Naive thymus-derived CD4-positive, alpha-beta T cell (primary cell): ENCODE data around the gene NSMF. TPM values are rescaled to one million over a fixed set of nuclear protein-coding genes. Genes with fewer than 3 reads are reported as not detected.

Source experiments
- ATAC-seq: fragments of 150-1000 bp; cut with Tn5 transposase; 2 replicates; pipeline ENCODE4 v1.10.0; 2021; ENCODE audit warnings: mild to moderate bottlenecking, moderate library complexity
- CTCF ChIA-PET: fragments of 350-600 bp; sonication (Branson Sonifier 250); formaldehyde crosslinking; loops from one replicate; lab custom pipeline; 2021; ENCODE audit warnings: antibody characterized with exemption; lab: Charles Lee
- POLR2A ChIA-PET: fragments of 350-600 bp; sonication (Branson Sonifier 250); formaldehyde crosslinking; loops from one replicate; lab custom pipeline; 2021; ENCODE audit warnings: antibody characterized with exemption, inconsistent platforms; lab: Charles Lee
- DNase-seq, 9 donors: peaks; one replicate each; pipeline versions ENCODE4 v3.0.0 to v3.0.0-alpha.2; 2020 to 2022; ENCODE audit warnings: mixed read lengths in 1 of 9
- H3K27ac ChIP-seq: one replicate; pipeline ENCODE4 v1.7.0; 2013; ENCODE audit warnings: mild to moderate bottlenecking, low read depth, low read length, moderate library complexity
- H3K27me3 ChIP-seq, 2 donors: one replicate each; pipeline ENCODE4 v1.7.0; 2013; ENCODE audit warnings: low read length in 2 of 2, mild to moderate bottlenecking in 2 of 2, moderate library complexity in 2 of 2; ENCODE audit not compliant: control insufficient read depth in 2 of 2, insufficient read depth in 2 of 2
- H3K36me3 ChIP-seq, 3 experiments: 1 replicate in 2 of 3; 2 replicates in 1 of 3; pipeline ENCODE4 v1.7.0; 2013; ENCODE audit warnings: low read length in 3 of 3, mild to moderate bottlenecking in 3 of 3, moderate library complexity in 1 of 3; ENCODE audit not compliant: insufficient read depth in 3 of 3, control insufficient read depth in 2 of 3
- H3K4me1 ChIP-seq, 2 donors: one replicate each; pipeline ENCODE4 v1.7.0; 2013; ENCODE audit warnings: low read length in 2 of 2, mild to moderate bottlenecking in 2 of 2, moderate library complexity in 1 of 2; ENCODE audit not compliant: control insufficient read depth in 2 of 2, insufficient read depth in 2 of 2
- H3K4me3 ChIP-seq: 2 replicates; pipeline ENCODE4 v1.7.0; 2013; ENCODE audit warnings: mild to moderate bottlenecking, low read length
- H3K9me3 ChIP-seq, 3 experiments: 1 replicate in 2 of 3; 2 replicates in 1 of 3; pipeline ENCODE4 v1.7.0; 2013; ENCODE audit warnings: low read length in 3 of 3; ENCODE audit not compliant: control insufficient read depth in 2 of 3
- H3K27ac Mint-ChIP-seq, 9 donors: one replicate each; pipeline ENCODE4 v1.8.0; 2020 to 2022; ENCODE audit warnings: mixed read lengths in 9 of 9, mild to moderate bottlenecking in 8 of 9, moderate library complexity in 5 of 9, inconsistent platforms in 2 of 9
- H3K27me3 Mint-ChIP-seq, 5 donors: one replicate each; pipeline ENCODE4 v1.8.0; 2021 to 2022; ENCODE audit warnings: mixed read lengths in 5 of 5, mild to moderate bottlenecking in 1 of 5
- H3K36me3 Mint-ChIP-seq, 5 donors: one replicate each; pipeline ENCODE4 v1.8.0; 2020 to 2022; ENCODE audit warnings: mixed read lengths in 5 of 5, mild to moderate bottlenecking in 3 of 5, inconsistent platforms in 1 of 5
- H3K4me1 Mint-ChIP-seq, 7 donors: one replicate each; pipeline ENCODE4 v1.8.0; 2020 to 2022; ENCODE audit warnings: mixed read lengths in 7 of 7, mild to moderate bottlenecking in 3 of 7, inconsistent platforms in 1 of 7
- H3K4me3 Mint-ChIP-seq, 10 donors: one replicate each; pipeline ENCODE4 v1.8.0; 2020 to 2022; ENCODE audit warnings: mild to moderate bottlenecking in 10 of 10, mixed read lengths in 10 of 10, moderate library complexity in 6 of 10, inconsistent platforms in 2 of 10
- H3K9me3 Mint-ChIP-seq, 11 donors: one replicate each; pipeline ENCODE4 v1.8.0; 2020 to 2022; ENCODE audit warnings: mixed read lengths in 11 of 11, mild to moderate bottlenecking in 4 of 11, inconsistent platforms in 1 of 11, moderate library complexity in 1 of 11
- intact Hi-C, 2 donors: fragments of 100-400 bp; cut with micrococcal nuclease; formaldehyde crosslinking; loops; one replicate each; pipeline ENCODE4 v1.15.1; 2023
- polyA plus RNA-seq, 2 donors: library from polyadenylated mRNA; unstranded; fragments of 300-500 nt; fragmentation: Illumina TruSeq; gene quantifications; one replicate each; pipeline ENCODE4 v1.2.3, GENCODE V29; 2021
- total RNA-seq, 6 experiments: library from RNA in 5 of 6; stranded (reverse) in 5 of 6; gene quantifications; 1 replicate in 5 of 6; 2 replicates in 1 of 6; pipeline ENCODE4 v1.2.3 and lab custom pipeline; 2021 to 2026

NSMF gene
- total and polyA plus RNA-seq, 7 experiments from 2014 or later: 10.9 to 92.0 (median 29.0) TPM

DNA sequence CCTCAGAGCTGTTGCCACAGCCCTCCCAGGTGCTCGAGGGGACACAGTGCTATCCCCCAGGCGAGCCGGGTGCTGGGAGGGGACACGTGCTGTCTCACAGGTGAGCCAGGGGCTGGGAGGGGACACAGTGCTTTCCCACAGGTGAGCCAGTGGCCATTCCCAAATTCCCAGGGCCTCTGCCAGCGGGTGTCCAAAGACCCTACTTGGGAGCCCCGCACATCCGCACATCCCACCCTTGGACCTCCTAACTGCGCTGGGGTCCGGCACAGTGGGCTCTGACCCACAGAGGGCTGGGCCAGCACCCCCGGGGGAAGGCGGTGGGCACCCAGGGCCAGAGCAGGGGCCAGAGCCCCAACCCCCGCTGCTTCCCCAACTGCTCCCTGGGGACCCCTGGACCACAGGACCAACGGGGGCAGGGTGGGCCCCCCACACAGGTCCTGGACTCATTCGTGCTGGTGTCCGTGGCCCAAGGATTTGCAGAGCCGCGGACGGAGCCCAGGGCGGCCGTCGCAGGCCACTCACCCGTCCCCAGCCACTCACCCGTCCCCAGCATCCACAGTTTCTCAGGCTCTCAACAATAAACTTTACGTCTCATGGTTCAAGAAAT lies 54.1 kb downstream of the NSMF start:
- ChIA-PET POLR2A (no interaction called here), CTCF (no interaction called here)
- H3K36me3 ChIP-seq: no peaks in the 10 kb centered on the region
- Mint-ChIP-seq H3K9me3 (no peaks in the 10 kb centered on the region), H3K27ac (no peak overlapping the region), H3K27me3 (peaks cover 0 to 4% (median 0%) of the 10 kb centered on the region in 5 donors), H3K4me3 (peak overlapping the region in 1 of 10 donors; percentile 76), H3K4me1 (peaks cover 0 to 13% (median 6%) of the 10 kb centered on the region in 7 donors), H3K36me3 (peaks cover 0 to 16% (median 7%) of the 10 kb centered on the region in 5 donors)
- H3K27me3 ChIP-seq: no peaks in the 10 kb centered on the region
- ATAC-seq (no peak), DNase-seq (no peak)
- no peak overlapping the region for H3K4me3 ChIP-seq
- H3K4me1 ChIP-seq: peaks cover 0 to 3% of the 10 kb centered on the region in 2 donors
- H3K9me3 ChIP-seq: no peaks in the 10 kb centered on the region
- H3K27ac ChIP-seq: no peak overlapping the region
- intact Hi-C loops: no loop called here

DNA sequence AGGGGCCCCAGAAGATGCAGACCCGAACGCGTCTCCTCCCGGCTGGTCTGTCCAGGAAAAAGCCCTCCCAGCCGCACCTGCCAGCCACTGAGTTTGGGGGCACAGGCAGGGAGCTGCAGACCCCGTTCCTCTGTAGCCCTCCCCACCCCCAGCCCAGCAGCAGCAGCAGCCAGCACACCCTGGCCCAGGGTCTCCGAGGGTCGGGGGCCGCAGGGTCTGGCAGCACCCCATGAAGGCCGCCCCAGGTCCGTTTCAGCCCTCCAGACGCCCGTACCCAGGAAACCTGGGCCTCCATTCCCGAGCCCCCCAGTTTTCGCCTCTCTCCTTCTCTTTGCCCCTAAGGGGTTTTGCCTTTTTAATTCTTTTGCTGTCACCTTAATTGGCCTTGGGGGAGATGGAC lies 55.9 kb downstream of the NSMF start:
- H3K4me3 ChIP-seq: no peak overlapping the region
- H3K36me3 ChIP-seq: no peaks in the 10 kb centered on the region
- peaks cover 0 to 3% of the 10 kb centered on the region in 2 donors for H3K4me1 ChIP-seq
- intact Hi-C loops: no loop called here
- Mint-ChIP-seq H3K27me3 (peaks cover 0 to 4% (median 0%) of the 10 kb centered on the region in 5 donors), H3K4me3 (no peak overlapping the region), H3K36me3 (peaks cover 0 to 24% (median 7%) of the 10 kb centered on the region in 5 donors), H3K9me3 (peaks cover 0 to 2% (median 0%) of the 10 kb centered on the region in 11 donors), H3K27ac (no peak overlapping the region), H3K4me1 (peaks cover 0 to 19% (median 5%) of the 10 kb centered on the region in 7 donors)
- no peak for DNase-seq
- no peaks in the 10 kb centered on the region for H3K9me3 ChIP-seq
- ChIA-PET POLR2A (no interaction called here), CTCF (no interaction called here)
- no peaks in the 10 kb centered on the region for H3K27me3 ChIP-seq
- no peak overlapping the region for H3K27ac ChIP-seq
- no peak for ATAC-seq

DNA sequence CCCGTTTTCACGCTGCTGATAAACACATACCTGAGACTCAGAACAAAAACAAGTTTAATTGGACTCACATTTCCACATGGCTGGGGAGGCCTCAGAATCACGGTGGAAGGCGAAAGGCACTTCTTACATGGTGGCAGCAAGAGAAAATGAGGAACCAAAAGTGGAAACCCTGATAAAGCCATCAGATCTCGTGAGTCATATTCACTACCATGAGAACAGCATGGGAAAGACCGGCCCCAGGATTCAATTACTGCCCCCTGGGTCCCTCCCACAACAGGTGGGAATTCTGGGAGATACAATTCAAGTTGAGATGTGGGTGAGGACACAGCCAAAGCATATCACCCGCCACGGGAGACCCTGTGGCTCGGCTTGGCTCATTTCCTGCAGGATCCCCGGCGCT lies 56.4 kb downstream of the NSMF start:
- H3K36me3 Mint-ChIP-seq: peaks cover 0 to 29% (median 7%) of the 10 kb centered on the region in 5 donors
- Histone ChIP-seq H3K36me3 (no peaks in the 10 kb centered on the region), H3K4me3 (no peak overlapping the region), H3K4me1 (peaks cover 0 to 3% of the 10 kb centered on the region in 2 donors), H3K27ac (no peak overlapping the region), H3K27me3 (no peaks in the 10 kb centered on the region), H3K9me3 (no peaks in the 10 kb centered on the region)
- H3K4me1 Mint-ChIP-seq: peaks cover 0 to 19% (median 7%) of the 10 kb centered on the region in 7 donors
- POLR2A ChIA-PET: no interaction called here
- peak overlapping the region in 1 of 9 donors; percentile 17 for H3K27ac Mint-ChIP-seq
- peaks cover 0 to 4% (median 0%) of the 10 kb centered on the region in 5 donors for H3K27me3 Mint-ChIP-seq
- intact Hi-C loops: no loop called here
- no peak for ATAC-seq
- H3K4me3 Mint-ChIP-seq: no peak overlapping the region
- CTCF ChIA-PET: no interaction called here
- no peak for DNase-seq
- H3K9me3 Mint-ChIP-seq: peaks cover 0 to 2% (median 0%) of the 10 kb centered on the region in 11 donors

DNA sequence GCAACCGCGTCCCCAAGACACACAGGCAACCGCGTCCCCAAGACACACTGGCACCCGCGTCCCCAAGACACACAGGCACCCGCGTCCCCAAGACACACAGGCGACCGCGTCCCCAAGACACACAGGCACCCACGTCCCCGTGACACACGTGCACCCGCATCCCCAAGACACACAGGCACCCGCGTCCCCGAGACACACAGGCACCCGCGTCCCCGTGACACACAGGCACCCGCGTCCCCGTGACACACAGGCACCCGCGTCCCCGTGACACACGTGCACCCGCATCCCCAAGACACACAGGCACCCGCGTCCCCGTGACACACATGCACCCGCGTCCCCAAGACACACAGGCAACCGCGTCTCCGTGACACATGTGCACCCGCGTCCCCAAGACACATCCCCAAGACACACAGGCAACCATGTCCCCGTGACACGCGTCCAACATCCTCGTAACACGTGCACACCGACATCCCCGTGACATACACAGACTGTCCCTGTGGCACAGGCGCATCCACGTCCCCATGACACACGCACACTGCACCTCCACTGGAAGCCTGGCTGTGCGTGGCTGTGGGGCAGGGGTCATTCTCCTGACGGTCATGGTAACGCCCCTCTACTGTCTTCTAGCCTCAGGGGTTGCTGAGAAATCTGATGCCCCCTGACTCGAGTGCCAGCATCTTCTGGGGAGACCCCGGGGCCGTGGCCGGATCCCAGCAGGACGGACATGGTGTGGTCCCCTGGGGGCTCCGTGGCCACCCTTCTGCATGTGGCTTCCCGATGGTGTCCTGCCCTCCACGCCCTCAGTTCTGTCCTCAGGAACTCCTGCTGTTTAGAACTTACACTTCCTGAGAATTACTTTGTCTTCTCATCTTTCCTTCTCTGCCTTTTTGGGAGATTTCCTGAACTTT lies 60.3 kb downstream of the NSMF start:
- no peaks in the 10 kb centered on the region for H3K27me3 ChIP-seq
- Mint-ChIP-seq H3K36me3 (peaks cover 0 to 36% (median 12%) of the 10 kb centered on the region in 5 donors), H3K4me1 (peaks cover 3 to 11% (median 5%) of the 10 kb centered on the region in 7 donors), H3K27me3 (no peaks in the 10 kb centered on the region), H3K4me3 (no peak overlapping the region), H3K27ac (peak overlapping the region in 2 of 9 donors; percentile 13 to 39), H3K9me3 (peaks cover 0 to 6% (median 0%) of the 10 kb centered on the region in 11 donors)
- no peak overlapping the region for H3K27ac ChIP-seq
- H3K4me3 ChIP-seq: no peak overlapping the region
- ATAC-seq (no peak), DNase-seq (no peak)
- ChIA-PET CTCF (no interaction called here), POLR2A (no interaction called here)
- no peaks in the 10 kb centered on the region for H3K36me3 ChIP-seq
- H3K9me3 ChIP-seq: no peaks in the 10 kb centered on the region
- no peaks in the 10 kb centered on the region for H3K4me1 ChIP-seq
- intact Hi-C loops: no loop called here

- DNase-seq: no peak
- CTCF ChIA-PET: no interaction called here
- Histone ChIP-seq H3K9me3 (no peaks in the 10 kb centered on the region), H3K27ac (no peak overlapping the region), H3K36me3 (no peaks in the 10 kb centered on the region), H3K4me3 (no peak overlapping the region), H3K4me1 (no peaks in the 10 kb centered on the region), H3K27me3 (no peaks in the 10 kb centered on the region)
- H3K4me1 Mint-ChIP-seq: peaks cover 3 to 11% (median 5%) of the 10 kb centered on the region in 7 donors
- H3K27me3 Mint-ChIP-seq: no peaks in the 10 kb centered on the region
- intact Hi-C loops: no loop called here
- ATAC-seq: no peak
- POLR2A ChIA-PET: no interaction called here
- H3K36me3 Mint-ChIP-seq: peaks cover 0 to 35% (median 12%) of the 10 kb centered on the region in 5 donors
- H3K4me3 Mint-ChIP-seq: no peak overlapping the region
- peak overlapping the region in 1 of 9 donors; percentile 22 for H3K27ac Mint-ChIP-seq
- H3K9me3 Mint-ChIP-seq: peaks cover 0 to 6% (median 0%) of the 10 kb centered on the region in 11 donors
Measured at GRCh38 chr9:137397675-137398423, 61.3 kb downstream of the NSMF start.
